Measurements from ENCODE around the gene ALAS1. TPM values are rescaled to one million over a fixed set of nuclear protein-coding genes. Genes with fewer than 3 reads are reported as not detected.
A peak's percentile ranks its signal among the peaks of the same experiment; 100 is the strongest.

The ALAS1 gene
- total RNA-seq, 1 donor from 2014 or later: 154 TPM

DNA sequence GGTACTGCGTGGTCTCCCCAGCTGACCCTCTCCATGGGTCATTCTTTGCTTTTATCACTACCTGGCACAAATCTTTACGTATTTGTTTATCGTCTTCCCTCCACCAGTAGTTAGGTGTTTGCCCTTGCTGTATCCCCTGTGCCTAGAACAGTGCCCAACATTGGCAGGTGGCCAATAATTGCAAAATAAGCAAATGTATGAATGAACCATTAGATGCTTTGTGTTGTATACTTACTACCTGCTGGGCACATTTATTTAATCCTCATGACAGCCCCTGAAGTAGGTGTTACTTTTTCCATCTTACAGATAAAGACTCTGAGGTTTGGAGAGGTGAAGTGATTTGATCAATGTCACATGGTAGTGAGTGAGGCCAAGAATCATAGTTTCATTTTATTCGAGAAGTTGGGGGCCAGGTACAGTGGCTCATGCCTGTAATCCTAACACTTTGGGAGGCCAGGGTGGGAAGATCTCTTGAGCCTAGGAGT is 43.0 kb downstream of the ALAS1 start:
- intact Hi-C loops (cut with DNase I): no loop called here
- no peak for DNase-seq (ENCODE audit: low spot score)

DNA sequence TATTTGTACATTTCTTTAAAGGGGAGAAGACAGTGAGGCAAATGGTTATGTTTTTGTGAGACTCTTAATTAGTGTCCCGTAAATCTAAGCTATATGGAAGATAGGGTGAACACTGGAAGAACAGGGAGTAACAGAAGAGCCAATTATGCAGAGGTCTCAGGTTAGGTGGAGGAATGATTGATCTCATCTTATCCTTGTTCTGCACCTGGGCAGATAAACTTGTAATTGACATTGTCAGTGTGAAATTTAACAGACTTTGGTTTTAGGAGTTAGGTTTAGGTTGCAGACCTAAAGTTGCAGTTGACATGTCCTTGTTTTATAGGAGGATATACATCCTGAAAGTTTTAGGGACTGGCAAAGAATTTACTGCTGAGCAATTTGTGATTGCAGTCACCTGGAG is 44.1 kb downstream of the ALAS1 start:
- DNase-seq (ENCODE audit: low spot score): no peak
- intact Hi-C loops (cut with DNase I): no loop called here

DNA sequence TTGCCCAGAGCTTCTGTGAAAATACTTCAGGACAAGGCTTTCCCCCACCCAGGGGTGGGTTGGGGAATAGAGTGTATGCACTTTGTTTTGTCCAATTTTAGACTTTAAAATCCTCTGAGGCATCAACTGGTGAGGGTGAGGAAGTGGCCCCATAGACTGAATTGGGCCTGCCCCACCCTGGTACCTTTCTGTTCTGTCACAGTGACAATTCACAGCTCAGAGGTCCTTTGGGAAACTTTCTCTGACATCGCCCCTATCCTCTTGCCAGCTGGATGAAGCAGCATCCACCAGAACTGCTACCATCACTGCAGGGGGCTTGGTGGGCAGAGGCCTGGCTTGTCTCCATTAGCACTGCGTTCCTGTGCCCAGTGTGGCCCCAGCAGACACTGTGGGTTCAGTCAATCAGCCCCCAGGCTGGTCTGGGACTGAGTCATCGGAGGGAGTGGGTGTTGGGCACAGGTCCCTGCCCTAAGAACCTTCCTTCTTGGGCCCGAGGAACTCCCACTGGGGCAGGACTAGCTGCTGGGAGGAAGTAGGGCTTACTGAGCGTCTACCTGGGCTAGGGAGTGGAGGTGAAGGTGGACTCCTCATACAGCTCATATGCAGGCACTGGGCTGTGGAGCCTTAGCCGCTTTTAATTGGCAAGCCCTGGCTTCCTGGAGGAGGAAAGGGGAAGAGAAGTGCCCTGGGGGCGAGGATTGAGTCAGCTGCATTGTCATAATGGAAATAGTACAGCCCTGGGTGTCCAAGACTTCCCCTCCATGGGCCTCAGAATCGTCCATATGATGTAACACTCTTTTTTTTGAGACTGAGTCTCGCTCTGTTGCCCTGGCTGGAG is 46.0 kb downstream of the ALAS1 start:
- intact Hi-C loops (cut with DNase I): no loop called here
- peak; percentile 84 for DNase-seq (ENCODE audit: low spot score)

DNA sequence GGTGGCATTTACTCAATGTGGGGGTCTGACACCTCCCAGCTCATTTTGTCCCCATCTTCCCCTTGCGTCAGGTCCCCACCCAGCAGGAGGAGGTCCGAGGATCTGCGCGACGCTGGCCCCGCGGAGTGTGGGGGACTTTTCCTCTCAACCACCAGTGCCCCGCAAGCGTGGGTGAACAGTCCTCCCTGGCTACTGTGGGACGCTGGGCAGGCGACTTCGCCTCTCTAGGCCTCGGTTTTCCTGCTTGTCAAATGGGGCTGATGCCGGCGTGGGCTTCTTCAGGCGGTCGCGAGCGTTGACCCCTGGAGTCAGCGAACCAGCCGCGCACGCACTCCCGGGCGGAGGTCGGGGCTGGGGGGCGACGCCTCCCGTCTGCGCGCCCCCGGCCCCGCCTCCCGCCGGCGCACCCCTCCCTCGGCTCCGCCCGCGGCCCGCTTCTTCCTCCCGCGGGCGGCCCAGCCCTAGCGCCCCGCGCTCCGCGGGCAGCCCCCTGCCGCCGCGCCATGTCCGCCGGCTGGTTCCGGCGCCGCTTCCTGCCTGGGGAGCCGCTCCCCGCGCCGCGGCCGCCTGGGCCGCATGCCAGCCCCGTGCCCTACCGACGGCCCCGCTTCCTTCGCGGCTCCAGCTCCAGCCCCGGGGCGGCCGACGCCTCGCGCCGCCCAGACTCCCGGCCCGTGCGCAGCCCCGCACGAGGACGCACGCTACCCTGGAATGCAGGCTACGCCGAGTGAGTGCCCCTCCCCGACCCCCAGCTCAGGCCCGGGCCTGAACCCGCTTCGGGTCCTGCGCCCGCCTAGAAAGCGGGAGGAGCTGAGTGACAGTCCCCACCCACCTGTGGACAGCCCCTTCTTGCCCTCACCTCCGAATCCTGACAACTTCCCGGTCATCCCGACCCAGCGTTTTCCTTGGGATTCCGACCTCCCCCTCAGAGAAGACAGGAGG is 47.6 kb downstream of the ALAS1 start, which contains the start of gene PPM1M:
PPM1M (plus strand) TSS at position 438 of the 942 bp plus-strand sequence; CDS start at position 504, 66 bp downstream.
- intact Hi-C loops (cut with DNase I): no loop called here

DNA sequence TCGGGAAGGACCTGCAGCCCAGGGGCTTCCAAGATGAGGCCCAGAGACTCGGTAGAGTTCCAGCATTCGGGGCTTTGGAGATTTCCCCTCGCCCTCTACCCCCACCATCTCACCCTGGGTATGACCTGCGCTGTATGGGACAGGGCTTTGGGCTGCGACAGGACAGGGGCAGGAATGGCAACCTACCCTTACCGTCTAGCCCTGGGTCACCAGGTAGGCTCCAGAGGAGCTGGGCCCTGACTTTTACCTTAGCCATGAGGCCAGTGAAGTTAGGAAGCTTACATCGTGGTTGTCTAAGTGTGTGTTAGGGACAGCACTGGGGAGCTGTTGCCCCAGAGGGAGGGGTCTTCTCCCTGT is 48.3 kb downstream of the ALAS1 start:
- DNase-seq (ENCODE audit: low spot score): no peak
- intact Hi-C loops (cut with DNase I): no loop called here

More for the DNA sequence above, 47.6 kb downstream of the ALAS1 start, which contains the start of gene PPM1M:
- peak; percentile 82 for DNase-seq (ENCODE audit: low spot score)

DNA sequence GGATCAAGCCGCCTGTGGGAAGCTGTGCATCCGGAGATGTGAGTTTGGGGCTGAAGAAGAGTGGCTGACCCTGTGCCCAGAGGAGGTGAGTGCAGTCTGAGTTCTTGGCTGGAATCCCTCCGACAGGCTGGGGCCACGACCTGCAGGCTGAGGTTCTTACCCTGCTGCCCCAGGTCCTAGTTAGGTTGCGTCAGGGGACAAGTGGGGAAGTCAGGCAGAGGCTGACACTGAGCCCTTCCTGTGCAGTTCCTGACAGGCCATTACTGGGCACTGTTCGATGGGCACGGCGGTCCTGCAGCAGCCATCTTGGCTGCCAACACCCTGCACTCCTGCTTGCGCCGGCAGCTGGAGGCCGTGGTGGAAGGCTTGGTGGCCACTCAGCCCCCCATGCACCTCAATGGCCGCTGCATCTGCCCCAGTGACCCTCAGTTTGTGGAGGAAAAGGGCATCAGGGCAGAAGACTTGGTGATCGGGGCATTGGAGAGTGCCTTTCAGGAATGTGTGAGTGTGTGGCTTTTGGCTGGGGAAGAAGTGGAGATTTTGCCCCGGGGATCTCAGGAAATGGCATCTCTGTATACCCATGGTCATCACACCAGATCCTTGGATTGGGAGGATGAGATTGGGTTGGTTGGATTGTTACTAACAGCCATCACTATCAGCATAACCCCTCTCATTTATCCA is 48.9 kb downstream of the ALAS1 start:
- DNase-seq (ENCODE audit: low spot score): peak; percentile 85
- intact Hi-C loops (cut with DNase I): no loop called here

DNA sequence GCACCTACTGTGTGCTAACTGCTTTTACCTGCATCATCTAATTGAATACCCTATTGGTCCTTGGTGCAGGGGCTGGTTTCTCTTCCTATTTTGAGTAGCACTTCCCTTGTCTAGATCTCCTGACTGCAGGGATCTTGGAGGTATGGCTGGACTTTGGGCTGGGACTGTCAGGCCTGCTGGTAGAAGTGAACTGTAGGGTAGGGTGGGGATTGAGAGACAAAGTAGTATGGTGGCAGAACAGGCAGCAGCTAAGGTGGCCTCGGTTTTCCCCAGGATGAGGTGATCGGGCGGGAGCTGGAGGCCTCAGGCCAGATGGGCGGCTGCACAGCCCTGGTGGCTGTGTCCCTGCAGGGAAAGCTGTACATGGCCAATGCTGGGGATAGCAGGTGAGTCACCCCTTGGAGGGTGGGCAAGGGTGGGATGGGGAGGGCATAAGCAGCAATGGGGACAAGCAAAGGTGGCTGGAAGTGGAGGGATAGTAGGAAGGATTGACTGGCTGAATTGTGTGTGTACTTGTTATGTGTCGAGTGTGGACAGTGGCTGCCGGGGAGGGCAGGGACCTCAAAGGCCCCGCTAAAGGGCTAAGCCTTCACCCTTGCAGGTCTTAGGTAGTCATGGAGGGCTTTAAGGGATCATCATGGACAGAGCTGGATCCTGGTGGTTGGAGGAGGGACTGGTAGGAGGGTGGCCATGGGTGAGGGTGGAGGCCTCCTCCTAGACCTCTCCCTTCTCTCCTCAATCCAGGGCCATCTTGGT is 49.6 kb downstream of the ALAS1 start:
- no peak for DNase-seq (ENCODE audit: low spot score)
- intact Hi-C loops (cut with DNase I): no loop called here

DNA sequence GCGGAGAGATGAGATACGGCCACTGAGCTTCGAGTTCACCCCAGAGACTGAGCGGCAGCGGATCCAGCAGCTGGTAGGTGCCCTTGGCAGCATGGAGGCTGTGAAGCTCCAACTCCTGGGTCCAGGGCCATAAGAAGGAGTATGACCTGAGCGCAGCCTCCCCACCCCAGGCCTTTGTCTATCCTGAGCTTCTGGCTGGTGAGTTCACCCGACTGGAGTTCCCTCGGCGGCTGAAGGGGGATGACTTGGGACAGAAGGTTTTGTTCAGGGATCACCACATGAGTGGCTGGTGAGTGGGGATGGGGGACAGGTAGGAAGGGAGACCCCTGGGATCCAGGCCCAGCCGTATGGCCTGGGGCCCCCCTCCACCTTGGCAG is 50.2 kb downstream of the ALAS1 start:
- intact Hi-C loops (cut with DNase I): no loop called here
- no peak for DNase-seq (ENCODE audit: low spot score)

DNA sequence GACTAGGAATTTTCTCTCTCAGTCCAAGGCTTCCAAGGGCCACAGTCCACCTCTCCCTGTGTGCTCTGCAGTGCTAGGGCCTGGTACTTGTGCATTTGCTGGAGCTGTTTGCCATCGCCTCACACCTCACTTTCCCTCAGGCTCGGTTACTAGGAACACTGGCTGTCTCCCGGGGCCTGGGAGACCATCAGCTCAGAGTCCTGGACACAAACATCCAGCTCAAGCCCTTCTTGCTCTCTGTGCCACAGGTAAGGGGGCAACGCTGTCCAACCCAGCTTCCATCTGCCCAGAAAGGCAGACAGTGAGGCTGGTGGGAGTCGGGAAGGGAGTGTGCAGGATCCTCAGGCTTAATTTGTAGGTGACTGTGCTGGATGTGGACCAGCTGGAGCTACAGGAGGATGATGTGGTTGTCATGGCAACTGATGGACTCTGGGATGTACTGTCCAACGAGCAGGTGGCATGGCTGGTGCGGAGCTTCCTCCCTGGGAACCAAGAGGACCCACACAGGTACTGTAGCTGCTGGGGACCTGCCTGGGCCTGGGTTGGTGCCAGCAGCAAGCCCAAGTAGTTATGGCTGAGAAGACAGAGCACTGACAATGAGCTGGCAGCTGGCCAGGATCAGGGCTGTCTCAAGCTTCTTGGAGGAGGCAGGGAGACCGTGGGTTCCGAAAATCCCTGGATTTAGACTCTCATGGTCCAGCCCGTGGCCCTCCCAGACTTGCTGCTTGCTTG is 51.0 kb downstream of the ALAS1 start:
- intact Hi-C loops (cut with DNase I): no loop called here
- DNase-seq (ENCODE audit: low spot score): no peak

DNA sequence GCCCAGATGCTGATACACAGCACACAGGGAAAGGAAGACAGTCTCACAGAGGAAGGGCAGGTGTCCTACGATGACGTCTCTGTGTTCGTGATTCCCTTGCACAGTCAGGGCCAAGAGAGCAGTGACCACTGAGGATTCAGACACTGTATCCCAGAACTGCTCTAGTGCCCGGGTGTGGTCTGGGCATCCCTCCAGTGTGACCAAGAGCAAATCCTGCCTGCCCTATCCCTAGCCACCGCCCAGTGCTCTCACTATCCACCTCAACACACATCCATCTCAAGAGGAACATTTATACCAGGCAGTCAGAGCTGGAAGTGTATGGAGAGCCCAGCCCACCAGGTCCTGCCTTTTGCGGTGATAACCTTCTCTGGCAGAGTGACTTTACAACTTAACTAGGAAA is 51.7 kb downstream of the ALAS1 start:
- intact Hi-C loops (cut with DNase I): no loop called here
- DNase-seq (ENCODE audit: low spot score): no peak

DNA sequence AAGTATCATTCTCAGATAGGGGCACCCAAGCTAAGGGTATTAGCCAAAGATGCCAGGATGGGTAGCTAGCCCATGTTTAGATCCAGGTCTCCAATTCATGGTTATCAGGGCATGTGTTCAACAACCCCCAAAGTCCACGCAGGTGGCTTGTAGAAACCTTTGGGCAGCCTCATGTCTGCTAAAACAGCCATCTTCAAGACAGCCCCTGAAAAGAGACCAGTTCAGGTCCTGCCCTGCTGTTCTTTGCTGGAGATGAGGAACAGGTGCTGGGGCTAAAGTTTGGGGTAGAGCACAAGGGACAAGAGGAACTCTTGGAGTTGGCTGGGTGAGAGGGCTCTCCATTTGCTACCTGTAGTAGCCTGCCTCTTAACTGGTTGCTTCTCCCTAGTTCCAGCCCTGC is 52.2 kb downstream of the ALAS1 start:
- intact Hi-C loops (cut with DNase I): no loop called here
- no peak for DNase-seq (ENCODE audit: low spot score)

DNA sequence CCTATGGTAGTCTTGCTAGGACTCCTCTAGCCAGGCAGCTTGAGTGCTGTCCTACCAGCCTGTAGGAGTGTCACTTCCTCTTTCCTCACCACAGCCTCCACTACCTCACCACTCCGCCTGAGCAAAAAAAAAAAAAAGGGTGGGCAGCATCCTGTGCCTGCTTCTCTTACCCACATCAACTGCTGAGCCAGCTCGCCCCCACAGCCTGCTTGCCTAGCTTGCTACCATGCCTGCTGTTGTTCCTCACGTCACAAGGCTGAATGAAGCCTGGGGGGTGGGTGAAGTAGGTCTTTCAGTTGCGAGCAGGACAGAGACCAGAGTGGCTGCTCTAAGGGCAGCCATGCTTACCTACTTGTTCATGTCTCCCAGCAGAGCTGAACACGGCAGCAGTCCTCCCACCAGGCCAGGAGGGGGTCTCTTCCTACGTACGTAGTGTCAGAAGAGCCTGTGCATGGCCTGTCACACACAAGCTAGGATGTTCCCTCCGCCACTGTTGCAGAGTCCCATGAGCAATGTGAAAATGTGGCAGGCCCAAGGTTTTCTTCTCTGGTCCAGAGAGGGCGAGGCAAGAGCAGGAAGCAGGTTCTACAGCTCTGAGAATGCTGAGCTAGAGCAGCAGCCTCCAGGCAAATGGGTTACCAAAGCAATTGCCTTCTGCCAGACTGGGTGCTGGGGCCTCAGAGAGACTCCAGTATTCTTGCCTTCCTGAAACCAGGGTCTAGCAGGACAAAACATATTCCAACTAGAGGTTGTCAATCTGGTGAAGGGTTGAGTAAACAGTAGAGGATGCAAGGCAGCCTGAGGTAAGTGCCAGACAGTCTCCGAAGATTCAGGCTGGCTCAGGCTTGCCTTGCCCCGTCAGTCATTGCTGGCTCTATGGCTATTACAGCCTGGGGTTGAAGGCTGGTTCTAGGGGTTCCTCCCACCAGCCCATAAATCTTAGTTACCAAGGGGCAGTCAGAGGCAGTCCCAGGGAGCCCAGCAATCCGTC is 55.6 kb downstream of the ALAS1 start:
- no peak for DNase-seq (ENCODE audit: low spot score)
- intact Hi-C loops (cut with DNase I): no loop called here

DNA sequence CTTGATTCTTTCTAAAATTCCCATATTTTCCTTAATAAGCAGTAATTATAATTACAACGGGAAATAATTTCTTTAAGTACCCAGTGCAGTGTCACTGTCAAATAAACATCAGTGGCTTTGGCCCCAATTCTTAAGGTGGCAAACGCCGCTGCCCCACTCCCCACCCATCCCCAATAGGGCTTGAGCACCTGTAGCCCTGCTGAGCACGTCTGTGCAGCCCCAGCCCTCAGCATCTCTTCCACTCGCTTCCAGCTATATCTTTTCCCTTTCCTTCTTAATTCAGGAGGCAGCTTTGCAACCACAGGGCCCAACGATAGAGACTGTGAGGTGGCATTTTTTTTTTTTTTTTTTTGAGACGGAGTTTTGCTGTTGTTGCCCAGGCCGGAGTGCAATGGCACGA is 56.6 kb downstream of the ALAS1 start:
- intact Hi-C loops (cut with DNase I): no loop called here

DNA sequence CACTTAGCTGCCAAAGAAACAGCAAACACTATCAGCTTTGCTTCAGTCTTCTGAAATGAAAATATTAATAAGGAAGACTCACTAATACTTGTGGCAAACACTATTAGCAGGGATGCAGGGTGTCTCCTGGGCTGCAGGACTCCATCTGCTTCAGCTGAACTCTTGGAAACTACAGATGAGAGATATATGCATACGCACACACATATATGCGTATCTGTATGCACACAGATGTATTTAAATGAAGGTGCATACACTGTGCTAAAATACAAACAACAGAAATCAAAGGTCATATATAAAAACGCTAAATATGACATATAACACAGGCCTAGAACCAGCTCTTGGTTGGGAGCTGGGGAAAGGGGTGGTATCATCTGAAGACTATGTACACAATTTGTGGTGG is 58.2 kb downstream of the ALAS1 start:
- no peak for DNase-seq (ENCODE audit: low spot score)
- intact Hi-C loops (cut with DNase I): no loop called here

More for the DNA sequence above, 56.6 kb downstream of the ALAS1 start:
- no peak for DNase-seq (ENCODE audit: low spot score)

DNA sequence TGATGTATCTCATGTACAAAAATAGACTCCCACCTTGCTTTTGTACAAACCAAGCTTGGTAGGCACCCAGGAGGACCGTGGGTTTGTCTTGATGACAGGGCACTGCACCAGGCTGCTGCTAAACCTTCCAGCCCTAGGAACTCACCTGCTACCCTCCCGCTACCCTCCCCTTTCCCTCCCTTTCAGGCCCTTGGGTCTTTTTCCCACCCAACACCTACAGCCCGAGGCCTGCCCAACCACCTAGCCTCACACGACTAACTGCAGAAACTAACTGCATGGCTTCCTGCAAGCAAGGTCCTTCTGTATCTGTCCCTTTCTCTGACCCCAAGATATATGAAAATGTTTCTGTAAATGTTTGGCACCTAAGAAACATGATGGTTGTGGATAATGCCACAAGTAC is 58.7 kb downstream of the ALAS1 start:
- intact Hi-C loops (cut with DNase I): no loop called here
- no peak for DNase-seq (ENCODE audit: low spot score)

DNA sequence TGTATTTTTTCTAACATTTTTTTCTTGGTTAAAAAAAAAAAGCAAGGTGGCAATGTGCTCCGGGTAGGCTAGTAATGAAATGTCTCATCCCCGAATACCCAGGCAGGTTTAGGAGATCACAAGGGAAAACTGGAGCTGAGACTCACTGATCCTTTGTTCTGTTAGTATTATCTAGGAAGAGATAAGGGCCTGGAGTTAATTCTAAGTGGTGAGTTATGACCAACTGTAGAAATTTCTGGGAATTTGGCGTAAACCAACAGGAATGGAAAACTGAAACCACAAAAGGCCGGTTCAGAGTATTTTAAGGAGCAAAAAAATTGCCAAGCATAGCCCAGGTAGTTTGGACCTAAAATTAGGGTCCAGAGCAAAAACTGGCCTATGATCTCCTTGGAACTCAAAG is 60.0 kb downstream of the ALAS1 start:
- intact Hi-C loops (cut with DNase I): no loop called here
- no peak for DNase-seq (ENCODE audit: low spot score)

DNA sequence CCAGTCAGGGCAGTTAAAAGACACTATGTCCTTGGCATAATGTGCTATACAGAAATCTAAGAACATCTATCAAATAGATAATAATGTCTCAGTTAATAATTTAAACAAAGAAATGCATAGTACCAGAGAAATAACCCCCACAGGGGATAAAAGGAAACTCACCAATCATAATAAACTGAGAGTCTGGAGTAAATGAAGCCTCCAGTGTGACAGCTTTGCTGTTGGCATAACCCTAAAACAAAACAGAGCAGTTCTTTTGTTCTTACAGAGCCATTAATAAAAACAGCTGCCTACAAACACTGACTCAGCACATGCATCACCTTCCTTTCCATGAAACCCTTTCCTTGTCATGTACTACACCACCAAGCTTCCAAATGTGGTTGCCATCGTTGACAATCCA is 61.1 kb downstream of the ALAS1 start:
- no peak for DNase-seq (ENCODE audit: low spot score)
- intact Hi-C loops (cut with DNase I): no loop called here

Data from cardiac septum (tissue), 1 donor.